WI38 (cell line): Measurements from ENCODE around the gene MED22.

Source experiments
- H3K4me3 ChIP-seq: 2 replicates; pipeline ENCODE4 v1.5.1; 2011; ENCODE audit warnings: low read depth, mild to moderate bottlenecking, control low read depth, low read length
- CTCF ChIP-seq: IDR thresholded peaks from 2 replicates; pipeline ENCODE4 v1.5.1; 2012; ENCODE audit warnings: low read depth, mild to moderate bottlenecking, control low read depth, low read length

MED22 gene

DNA sequence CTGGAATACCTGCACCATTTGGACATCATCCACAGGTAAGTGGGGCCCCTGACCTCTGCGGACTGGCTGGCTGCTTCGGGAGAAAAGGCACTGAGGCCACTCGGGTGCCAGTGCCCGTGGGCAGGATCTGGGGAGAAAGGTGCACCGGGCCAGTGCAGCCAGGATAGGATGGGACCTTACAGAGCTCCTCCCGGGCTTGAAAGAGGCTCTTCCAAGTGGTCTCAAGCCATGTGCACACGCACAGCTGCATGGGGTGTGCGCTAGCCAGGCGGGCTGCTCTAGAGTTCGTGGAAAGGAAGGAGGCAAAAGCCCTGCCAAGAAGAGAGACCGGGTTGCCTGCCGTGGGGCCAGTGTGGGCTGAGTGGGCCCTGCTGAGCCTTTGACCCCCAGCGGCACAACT is 41.6 kb upstream of the MED22 start:
- TF ChIP-seq CTCF: no peak
- H3K4me3 ChIP-seq: no peak overlapping the region

GRCh38 chr9:133389025-133389557 is 41.2 kb upstream of the MED22 start:
- H3K4me3 ChIP-seq: no peak overlapping the region
- TF ChIP-seq CTCF: no peak

GRCh38 chr9:133387680-133388079 is 39.7 kb upstream of the MED22 start:
- no peak overlapping the region for H3K4me3 ChIP-seq
- no peak for TF ChIP-seq CTCF

GRCh38 chr9:133386338-133386737 is 38.4 kb upstream of the MED22 start:
- H3K4me3 ChIP-seq: no peak overlapping the region
- TF ChIP-seq CTCF: no peak

GRCh38 chr9:133385452-133385851 is 37.5 kb upstream of the MED22 start:
- no peak overlapping the region for H3K4me3 ChIP-seq
- no peak for TF ChIP-seq CTCF

DNA sequence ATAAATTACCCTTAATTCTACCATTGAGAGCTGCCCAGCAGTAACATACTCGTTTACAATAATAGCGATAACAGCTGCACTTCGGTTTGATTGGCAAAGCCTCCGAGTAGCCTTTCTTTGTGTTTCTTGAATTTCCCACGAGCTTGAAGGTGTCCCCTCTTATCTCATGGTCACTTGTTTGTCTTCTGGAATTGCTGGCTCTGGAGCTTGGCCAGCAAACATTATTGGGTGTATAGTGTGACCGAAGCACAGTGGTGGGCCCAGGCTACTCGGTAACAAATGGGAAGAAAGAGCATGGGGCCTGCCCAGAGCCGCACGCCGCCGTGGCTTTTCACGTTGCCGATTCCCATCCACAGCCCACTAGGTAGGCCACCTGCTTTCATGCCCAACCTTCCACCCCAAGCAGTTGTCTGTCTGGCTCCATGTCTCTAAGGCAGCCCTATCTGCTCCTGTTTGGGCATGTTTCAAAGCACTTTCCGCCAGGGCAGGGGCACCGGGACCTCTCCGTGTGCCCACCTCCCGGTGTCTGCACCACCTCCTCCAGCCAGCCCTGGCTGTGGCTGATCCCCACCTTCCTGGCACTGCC is 36.9 kb upstream of the MED22 start:
- no peak overlapping the region for H3K4me3 ChIP-seq
- TF ChIP-seq CTCF: no peak

- no peak for TF ChIP-seq CTCF
- no peak overlapping the region for H3K4me3 ChIP-seq
These were observed 35.5 kb upstream of the MED22 start for GRCh38 chr9:133383438-133383837.
